Keratinocyte (primary cell): Measurements from ENCODE around the gene ULK4. TPM values are rescaled to one million over a fixed set of nuclear protein-coding genes. Genes with fewer than 3 reads are reported as not detected.

Experiments
- DNase-seq: peaks from one replicate; pipeline ENCODE4 v3.0.0-alpha.2; 2011; ENCODE audit warnings: low read depth, missing footprints, low spot score
- FAIRE-seq: peaks from 2 replicates; lab custom pipeline; 2011; peaks lifted over from hg19 to GRCh38; lab: Jason Lieb, UNC
- H2AFZ ChIP-seq: 2 replicates; pipeline ENCODE4 v1.6.0; 2012; ENCODE audit warnings: low read length, control low read depth, inconsistent platforms; ENCODE audit not compliant: control insufficient read depth
- H3K27ac ChIP-seq: 2 replicates; pipeline ENCODE4 v1.5.1; 2011; ENCODE audit warnings: low read length; ENCODE audit not compliant: control insufficient read depth, insufficient read depth
- H3K27me3 ChIP-seq: 3 replicates; pipeline ENCODE4 v1.6.0; 2011; ENCODE audit warnings: low read length; ENCODE audit not compliant: control insufficient read depth, insufficient read depth; ENCODE audit errors: extremely low read depth
- H3K36me3 ChIP-seq, 2 experiments: 2 replicates in 1 of 2; 3 replicates in 1 of 2; pipeline ENCODE4 v1.5.1; 2011; ENCODE audit warnings: low read length in 2 of 2, mild to moderate bottlenecking in 1 of 2; ENCODE audit not compliant: control insufficient read depth in 2 of 2, insufficient read depth in 2 of 2; ENCODE audit errors: extremely low read depth in 1 of 2
- H3K4me1 ChIP-seq: 3 replicates; pipeline ENCODE4 v1.5.1; 2011; ENCODE audit warnings: low read length; ENCODE audit not compliant: control insufficient read depth, insufficient read depth; ENCODE audit errors: extremely low read depth
- H3K4me2 ChIP-seq: 3 replicates; pipeline ENCODE4 v1.6.0; 2011; ENCODE audit warnings: low read depth, low read length; ENCODE audit not compliant: control insufficient read depth, insufficient read depth; ENCODE audit errors: extremely low read depth
- H3K4me3 ChIP-seq, 3 experiments: fragments of 200-600 bp in 1 of 3; sonication (generic) in 1 of 3; 2 replicates in 2 of 3; 3 replicates in 1 of 3; pipeline ENCODE4 v1.5.1; 2011 to 2016; ENCODE audit warnings: low read length in 3 of 3, mild to moderate bottlenecking in 3 of 3, control low read depth in 2 of 3, inconsistent platforms in 1 of 3, low read depth in 1 of 3, mixed read lengths in 1 of 3, mixed run types in 1 of 3, moderate library complexity in 1 of 3; ENCODE audit not compliant: control insufficient read depth in 2 of 3, insufficient read depth in 2 of 3; ENCODE audit errors: extremely low read depth in 1 of 3
- H3K79me2 ChIP-seq: 2 replicates; pipeline ENCODE4 v1.6.0; 2012; ENCODE audit warnings: low read length; ENCODE audit not compliant: control insufficient read depth, insufficient read depth
- H3K9ac ChIP-seq: 3 replicates; pipeline ENCODE4 v1.6.0; 2011; ENCODE audit warnings: low read length; ENCODE audit not compliant: control insufficient read depth, insufficient read depth; ENCODE audit errors: extremely low read depth
- H3K9me1 ChIP-seq: 3 replicates; pipeline ENCODE4 v1.6.0; 2011; ENCODE audit warnings: low read length; ENCODE audit not compliant: control insufficient read depth, insufficient read depth; ENCODE audit errors: extremely low read depth
- H3K9me3 ChIP-seq: 2 replicates; pipeline ENCODE4 v1.5.1; 2012; ENCODE audit warnings: low read depth, low read length; ENCODE audit not compliant: control insufficient read depth
- H4K20me1 ChIP-seq: 3 replicates; pipeline ENCODE4 v1.6.0; 2011; ENCODE audit warnings: low read length; ENCODE audit not compliant: control insufficient read depth, insufficient read depth; ENCODE audit errors: extremely low read depth
- CTCF ChIP-seq, 3 experiments: IDR thresholded peaks in 1 of 3; conservative IDR thresholded peaks in 1 of 3; optimal IDR thresholded peaks in 1 of 3; 2 replicates in 2 of 3; 3 replicates in 1 of 3; pipeline versions ENCODE3 to v1.5.1; 2011; ENCODE audit warnings: low read length in 3 of 3, mild to moderate bottlenecking in 3 of 3, moderate library complexity in 2 of 3, control low read depth in 1 of 3, inconsistent platforms in 1 of 3; ENCODE audit not compliant: insufficient read depth in 2 of 3; ENCODE audit errors: extremely low read depth in 1 of 3
- EZH2 ChIP-seq: IDR thresholded peaks from one replicate; pipeline ENCODE4 v1.6.1; 2012; ENCODE audit warnings: inconsistent platforms, mild to moderate bottlenecking, low read length, moderate library complexity
- dilution Hi-C: fragments of 300-500 bp; cut with MboI; formaldehyde crosslinking; loops from one replicate; pipeline ENCODE4 v1.7.0; 2020; ENCODE audit warnings: low sequenced_read_pairs; ENCODE audit not compliant: extremely low pct_ligation_motif_present
- polyA plus RNA-seq, 5 experiments: library from polyadenylated mRNA; depleted of rRNA in 3 of 5; stranded (reverse) in 3 of 5; stranded (forward) in 1 of 5; unstranded in 1 of 5; fragments of >200 nt; gene quantifications; 1 replicate in 1 of 5; 2 replicates in 3 of 5; 3 replicates in 1 of 5; pipeline versions ENCODE4 v1.2.1 to v1.2.3, GENCODE V29; 2011 to 2012; ENCODE audit warnings: missing spikeins in 2 of 5, low read depth in 1 of 5, low replicate concordance in 1 of 5

Gene ULK4
- polyA plus RNA-seq, 1 donor (not counting 4 experiments of a cell fraction or from before 2014, with no cell fraction given): 6.1 TPM

- Histone ChIP-seq H3K9ac (no peak overlapping the region), H2AFZ (no peak overlapping the region), H3K27me3 (no peaks in the 10 kb centered on the region), H3K9me3 (no peaks in the 10 kb centered on the region), H4K20me1 (no peaks in the 10 kb centered on the region), H3K4me2 (no peak overlapping the region), H3K4me3 (no peak overlapping the region), H3K79me2 (no peaks in the 10 kb centered on the region), H3K4me1 (no peaks in the 10 kb centered on the region), H3K36me3 (peaks cover 24 to 27% of the 10 kb centered on the region in 2 experiments), H3K9me1 (no peaks in the 10 kb centered on the region), H3K27ac (no peak overlapping the region)
- TF ChIP-seq EZH2 (no peak), CTCF (optimal IDR thresholded peaks at IDR 0.05 in 1 of 3, IDR thresholded peaks at IDR 0.05 in 1 of 3, conservative IDR thresholded peaks at IDR 0.05 in 1 of 3; ENCODE audit: extremely low read depth in 1 of 3, insufficient read depth in 2 of 3, low read length in 3 of 3) (no peak)
- dilution Hi-C loops: loop anchor here (25.0 kb wide), 1 partner anchor 655 kb away; no protein-coding TSS in a partner anchor
- no peak for FAIRE-seq
- DNase-seq: no peak
Measured at GRCh38 chr3:41241800-41242571, 719.9 kb downstream of the ULK4 start.

- dilution Hi-C loops: loop anchor here (25.0 kb wide), 1 partner anchor 654 kb away; no protein-coding TSS in a partner anchor
- H3K4me2 ChIP-seq: no peak overlapping the region
- no peak overlapping the region for H3K27ac ChIP-seq
- no peak overlapping the region for H3K4me3 ChIP-seq
- H3K36me3 ChIP-seq: peaks cover 27 to 32% of the 10 kb centered on the region in 2 experiments
- no peaks in the 10 kb centered on the region for H3K4me1 ChIP-seq
- H2AFZ ChIP-seq: no peak overlapping the region
- H3K9me3 ChIP-seq: no peaks in the 10 kb centered on the region
- no peaks in the 10 kb centered on the region for H3K9me1 ChIP-seq
- no peak overlapping the region for H3K9ac ChIP-seq
- no peaks in the 10 kb centered on the region for H3K79me2 ChIP-seq
- no peaks in the 10 kb centered on the region for H3K27me3 ChIP-seq
- TF ChIP-seq CTCF (optimal IDR thresholded peaks at IDR 0.05 in 1 of 3, IDR thresholded peaks at IDR 0.05 in 1 of 3, conservative IDR thresholded peaks at IDR 0.05 in 1 of 3; ENCODE audit: extremely low read depth in 1 of 3, insufficient read depth in 2 of 3, low read length in 3 of 3): no peak
- TF ChIP-seq EZH2: no peak
- no peaks in the 10 kb centered on the region for H4K20me1 ChIP-seq
- DNase-seq: no peak
- no peak for FAIRE-seq
Measured at GRCh38 chr3:41241161-41241560, 720.7 kb downstream of the ULK4 start.
